Suprapubic skin (tissue), 4 donors: ENCODE results near the gene EPHB1. TPM values are rescaled to one million over a fixed set of nuclear protein-coding genes. Genes with fewer than 3 reads are reported as not detected.

ENCODE experiments used
- DNase-seq, 2 donors: peaks; one replicate each; pipeline ENCODE4 v3.0.0-alpha.2; 2019; ENCODE audit warnings: low spot score in 2 of 2
- H3K27ac ChIP-seq: fragments of 200-600 bp; sonication (generic); one replicate; pipeline ENCODE4 v1.5.1; 2019
- H3K27me3 ChIP-seq: fragments of 200-600 bp; sonication (generic); one replicate; pipeline ENCODE4 v1.5.1; 2019
- H3K36me3 ChIP-seq: fragments of 200-600 bp; sonication (generic); one replicate; pipeline ENCODE4 v1.5.1; 2019
- H3K4me1 ChIP-seq: fragments of 200-600 bp; sonication (generic); one replicate; pipeline ENCODE4 v1.5.1; 2019
- H3K4me3 ChIP-seq: fragments of 200-600 bp; sonication (generic); one replicate; pipeline ENCODE4 v1.5.1; 2019; ENCODE audit warnings: mild to moderate bottlenecking
- H3K9me3 ChIP-seq: fragments of 200-600 bp; sonication (generic); one replicate; pipeline ENCODE4 v1.5.1; 2019
- EP300 ChIP-seq: sonication (generic); formaldehyde crosslinking; IDR thresholded peaks from one replicate; pipeline ENCODE4 v1.6.1; 2017; ENCODE audit warnings: antibody characterized with exemption
- POLR2A ChIP-seq, 2 donors: fragments of 450-650 bp; IDR thresholded peaks; one replicate each; pipeline ENCODE4 v1.6.1; 2017; ENCODE audit warnings: antibody characterized with exemption in 2 of 2, mild to moderate bottlenecking in 2 of 2, moderate library complexity in 2 of 2
- POLR2AphosphoS5 ChIP-seq, 3 donors: sonication (generic); formaldehyde crosslinking; IDR thresholded peaks; one replicate each; pipeline ENCODE4 v1.6.1; 2017; ENCODE audit warnings: antibody characterized with exemption in 3 of 3
- WGBS: methylation state at CpG from one replicate; pipeline ENCODE4 v1.1.5; 2018; 5-methylcytosine and 5-hydroxymethylcytosine counted together
- total RNA-seq, 4 donors: library from RNA; depleted of rRNA; stranded (reverse); fragments of >200 nt; gene quantifications; one replicate each; pipeline ENCODE4 v1.1.0, GENCODE V29; 2016
- TF ChIP-seq, protein P1 (sequence below), 2 donors: fragments of 200-600 bp in 1 of 2; fragments of 450-650 bp in 1 of 2; sonication (generic) in 1 of 2; IDR thresholded peaks; one replicate each; pipeline ENCODE4 v1.5.1; 2016 to 2019; ENCODE audit warnings: antibody characterized with exemption in 2 of 2, mild to moderate bottlenecking in 1 of 2, moderate library complexity in 1 of 2

Gene EPHB1
- total RNA-seq, 4 donors from 2014 or later: 8.5 to 30.7 (median 18.5) TPM

DNA sequence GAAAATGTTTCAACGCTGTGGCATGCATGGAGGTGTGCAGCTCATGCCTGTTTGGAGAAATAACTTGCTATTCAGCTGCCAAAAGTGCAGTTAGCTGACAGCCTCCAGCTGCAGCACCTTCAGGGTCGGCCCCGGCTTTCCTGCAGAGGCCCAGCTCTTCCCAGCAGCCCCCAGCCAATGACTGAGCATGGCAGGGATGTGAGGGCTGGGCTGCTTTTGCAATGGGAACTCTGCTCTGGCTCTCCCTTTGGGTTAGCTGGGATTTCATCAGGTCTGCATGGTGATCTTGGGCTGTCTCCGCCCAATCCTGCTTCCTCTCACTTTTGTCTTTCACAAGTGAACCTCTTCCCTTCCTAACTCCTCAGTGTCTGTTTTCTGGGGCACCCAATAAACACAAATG, 396.6 kb downstream of the EPHB1 start:
- Histone ChIP-seq H3K9me3 (no peaks in the 10 kb centered on the region), H3K4me3 (no peak overlapping the region), H3K27me3 (no peaks in the 10 kb centered on the region), H3K27ac (no peak overlapping the region), H3K36me3 (peaks cover 4% of the 10 kb centered on the region), H3K4me1 (no peaks in the 10 kb centered on the region)
- TF ChIP-seq POLR2AphosphoS5 (IDR thresholded peaks at IDR 0.05) (no peak), POLR2A (IDR thresholded peaks at IDR 0.05) (no peak), EP300 (no peak)
- TF ChIP-seq, protein P1, sequence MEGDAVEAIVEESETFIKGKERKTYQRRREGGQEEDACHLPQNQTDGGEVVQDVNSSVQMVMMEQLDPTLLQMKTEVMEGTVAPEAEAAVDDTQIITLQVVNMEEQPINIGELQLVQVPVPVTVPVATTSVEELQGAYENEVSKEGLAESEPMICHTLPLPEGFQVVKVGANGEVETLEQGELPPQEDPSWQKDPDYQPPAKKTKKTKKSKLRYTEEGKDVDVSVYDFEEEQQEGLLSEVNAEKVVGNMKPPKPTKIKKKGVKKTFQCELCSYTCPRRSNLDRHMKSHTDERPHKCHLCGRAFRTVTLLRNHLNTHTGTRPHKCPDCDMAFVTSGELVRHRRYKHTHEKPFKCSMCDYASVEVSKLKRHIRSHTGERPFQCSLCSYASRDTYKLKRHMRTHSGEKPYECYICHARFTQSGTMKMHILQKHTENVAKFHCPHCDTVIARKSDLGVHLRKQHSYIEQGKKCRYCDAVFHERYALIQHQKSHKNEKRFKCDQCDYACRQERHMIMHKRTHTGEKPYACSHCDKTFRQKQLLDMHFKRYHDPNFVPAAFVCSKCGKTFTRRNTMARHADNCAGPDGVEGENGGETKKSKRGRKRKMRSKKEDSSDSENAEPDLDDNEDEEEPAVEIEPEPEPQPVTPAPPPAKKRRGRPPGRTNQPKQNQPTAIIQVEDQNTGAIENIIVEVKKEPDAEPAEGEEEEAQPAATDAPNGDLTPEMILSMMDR (IDR thresholded peaks at IDR 0.05): no peak
- 82% methylated on average over 3 of the region's 4 CpGs for WGBS
- no peak for DNase-seq

GRCh38 chr3:135192929-135193328, 397.9 kb downstream of the EPHB1 start:
- Histone ChIP-seq H3K9me3 (no peaks in the 10 kb centered on the region), H3K36me3 (peaks cover 4% of the 10 kb centered on the region), H3K4me3 (no peak overlapping the region), H3K27ac (no peak overlapping the region), H3K4me1 (no peaks in the 10 kb centered on the region), H3K27me3 (no peaks in the 10 kb centered on the region)
- 56% methylated on average over 3 of the region's 3 CpGs for WGBS
- no peak for DNase-seq
- TF ChIP-seq POLR2A (IDR thresholded peaks at IDR 0.05) (no peak), EP300 (no peak), POLR2AphosphoS5 (IDR thresholded peaks at IDR 0.05) (no peak)
- TF ChIP-seq, protein P1 (IDR thresholded peaks at IDR 0.05): no peak

DNA sequence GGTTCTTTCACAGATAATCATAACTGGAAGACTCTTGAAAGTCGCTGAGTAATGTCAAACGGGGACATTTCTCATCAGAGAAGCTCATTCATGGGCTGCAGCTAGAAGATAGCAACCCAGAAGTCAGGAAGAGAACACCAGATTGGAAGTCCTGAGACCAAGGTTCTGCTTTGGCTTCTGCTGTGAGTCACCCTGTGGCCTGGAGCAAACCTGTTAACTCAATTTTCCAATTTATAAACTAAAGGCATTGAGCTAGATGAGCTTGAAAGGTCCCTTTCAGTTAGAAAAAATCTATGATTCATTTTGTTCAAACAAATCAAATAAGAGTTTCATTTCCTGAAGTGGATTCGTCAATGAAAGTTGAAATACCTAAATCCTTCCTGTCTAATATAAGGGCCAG, 402.2 kb downstream of the EPHB1 start:
- TF ChIP-seq, protein P1 (IDR thresholded peaks at IDR 0.05): no peak
- TF ChIP-seq EP300 (no peak), POLR2A (IDR thresholded peaks at IDR 0.05) (no peak), POLR2AphosphoS5 (IDR thresholded peaks at IDR 0.05) (no peak)
- no peak for DNase-seq
- WGBS: 74% methylated on average over 3 of the region's 3 CpGs

DNA sequence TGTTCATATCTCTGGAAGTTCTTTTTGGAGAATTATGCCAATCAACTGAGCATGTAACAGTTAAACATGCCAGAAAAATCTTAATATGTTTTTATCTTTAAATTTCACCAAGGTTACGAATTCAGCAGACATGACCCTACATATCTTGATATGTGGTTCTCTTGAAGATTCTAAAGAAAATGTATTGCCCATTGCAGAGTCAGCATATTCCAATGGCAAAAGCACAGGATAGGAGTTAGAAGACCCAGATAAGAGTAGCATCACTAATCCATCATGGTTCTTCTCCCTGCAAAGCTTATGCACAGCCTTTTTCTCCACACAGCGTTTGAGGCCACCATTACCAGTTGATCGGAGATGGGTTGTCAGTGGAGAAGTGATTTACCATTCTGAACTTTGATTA, 402.8 kb downstream of the EPHB1 start:
- no peaks in the 10 kb centered on the region for H3K27me3 ChIP-seq
- H3K4me1 ChIP-seq: no peaks in the 10 kb centered on the region
- peaks cover 3% of the 10 kb centered on the region for H3K36me3 ChIP-seq
- H3K27ac ChIP-seq: no peak overlapping the region
- WGBS: 84% methylated on average over 3 of the region's 3 CpGs
- H3K9me3 ChIP-seq: no peaks in the 10 kb centered on the region
- TF ChIP-seq, protein P1 (IDR thresholded peaks at IDR 0.05): no peak
- TF ChIP-seq EP300 (no peak), POLR2A (IDR thresholded peaks at IDR 0.05) (no peak)
- no peak overlapping the region for H3K4me3 ChIP-seq
- no peak for DNase-seq

More for the DNA sequence above, 402.2 kb downstream of the EPHB1 start:
- H3K36me3 ChIP-seq: peaks cover 4% of the 10 kb centered on the region
- no peak overlapping the region for H3K27ac ChIP-seq
- no peaks in the 10 kb centered on the region for H3K27me3 ChIP-seq
- no peak overlapping the region for H3K4me3 ChIP-seq
- no peaks in the 10 kb centered on the region for H3K9me3 ChIP-seq
- no peaks in the 10 kb centered on the region for H3K4me1 ChIP-seq

DNA sequence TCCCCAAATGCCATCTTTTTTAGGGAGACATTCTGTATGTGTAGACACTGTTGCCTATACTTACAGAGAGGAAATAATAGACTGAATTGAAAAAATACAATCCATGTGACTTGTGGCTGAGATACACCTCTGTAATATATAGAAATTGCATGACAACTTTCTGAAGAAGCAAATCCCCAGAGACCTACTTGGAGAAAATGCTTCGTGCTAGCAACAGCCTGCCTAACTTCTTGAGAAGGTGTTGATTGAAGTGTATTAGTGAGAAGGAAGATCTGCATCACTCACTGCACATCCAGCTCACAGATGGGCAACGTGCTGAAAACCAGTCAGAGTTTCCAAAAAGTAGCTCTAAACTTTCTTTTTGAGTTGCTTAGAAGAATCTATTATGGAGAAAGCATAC, 404.1 kb downstream of the EPHB1 start:
- no peak overlapping the region for H3K4me3 ChIP-seq
- TF ChIP-seq, protein P1 (IDR thresholded peaks at IDR 0.05): no peak
- H3K36me3 ChIP-seq: no peaks in the 10 kb centered on the region
- H3K4me1 ChIP-seq: no peaks in the 10 kb centered on the region
- no peak for DNase-seq
- no peaks in the 10 kb centered on the region for H3K9me3 ChIP-seq
- H3K27me3 ChIP-seq: no peaks in the 10 kb centered on the region
- H3K27ac ChIP-seq: no peak overlapping the region
- WGBS: 56% methylated on average over 2 of the region's 2 CpGs
